Rectal smooth muscle tissue (tissue), 1 donor: ENCODE measurements around the gene ESR2.
"Not testable (repeated sequence)": the region's sequence is repeated elsewhere in the genome, so short reads cannot be mapped to it uniquely, and the experiment has no call there.

Source experiments
- H3K27ac ChIP-seq: one replicate; pipeline ENCODE4 v1.7.0; 2013; ENCODE audit warnings: low read depth, low read length, inconsistent platforms
- H3K27me3 ChIP-seq: one replicate; pipeline ENCODE4 v1.7.0; 2013; ENCODE audit warnings: low read length; ENCODE audit not compliant: control insufficient read depth, insufficient read depth
- H3K36me3 ChIP-seq: one replicate; pipeline ENCODE4 v1.7.0; 2013; ENCODE audit warnings: low read length; ENCODE audit not compliant: control insufficient read depth, insufficient read depth
- H3K4me1 ChIP-seq: one replicate; pipeline ENCODE4 v1.7.0; 2013; ENCODE audit warnings: low read length; ENCODE audit not compliant: control insufficient read depth, insufficient read depth
- H3K4me3 ChIP-seq: one replicate; pipeline ENCODE4 v1.7.0; 2013; ENCODE audit warnings: low read length
- H3K9ac ChIP-seq: one replicate; pipeline ENCODE4 v1.7.0; 2013; ENCODE audit warnings: low read length

The ESR2 gene

DNA sequence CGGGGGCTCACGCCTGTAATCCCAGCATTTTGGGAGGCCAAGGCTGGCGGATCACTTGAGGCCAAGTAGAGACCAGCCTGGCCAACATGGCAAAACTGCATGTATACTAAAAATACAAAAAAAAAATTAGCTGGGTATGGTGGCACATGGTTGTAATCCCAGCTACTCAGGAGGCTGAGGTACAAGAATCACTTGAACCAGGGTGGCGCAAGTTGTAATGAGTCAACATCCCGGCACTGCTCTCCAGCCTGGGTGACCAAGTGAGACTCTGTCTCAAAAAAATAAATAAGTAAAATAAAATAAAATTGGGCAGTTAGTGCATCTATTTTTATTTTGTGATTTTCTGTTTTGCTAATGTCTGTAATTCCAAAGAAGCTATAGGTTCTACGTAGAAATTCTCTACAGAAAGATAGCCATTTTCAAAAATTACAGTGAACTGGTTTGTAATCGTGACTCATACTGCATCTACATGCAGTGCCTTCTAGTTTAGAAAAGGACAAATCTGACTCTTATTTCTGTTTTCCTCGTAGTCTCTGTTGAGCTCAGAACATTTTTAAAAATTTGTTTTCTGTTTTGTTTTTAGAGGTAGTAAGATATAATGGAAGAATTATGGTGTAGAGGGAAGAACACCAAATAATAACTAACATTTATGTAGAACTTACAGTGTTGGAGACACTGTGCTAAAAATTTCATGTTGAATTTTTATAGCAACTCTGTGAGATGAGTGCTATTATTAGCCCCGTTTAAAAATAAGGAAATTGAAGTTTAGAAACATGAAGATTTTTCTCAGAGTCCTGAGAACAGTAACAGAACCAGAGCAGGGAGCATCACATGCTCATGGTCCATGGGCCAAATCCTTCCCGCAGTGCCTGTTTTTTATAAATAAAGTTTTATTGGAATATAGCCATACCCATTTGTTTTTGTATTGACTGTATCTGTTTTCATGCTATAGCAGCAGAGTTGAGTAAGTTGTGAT, 240.2 kb downstream of the ESR2 start:
- Histone ChIP-seq H3K36me3 (no peaks in the 10 kb centered on the region), H3K27me3 (no peaks in the 10 kb centered on the region), H3K27ac (no peak overlapping the region)

DNA sequence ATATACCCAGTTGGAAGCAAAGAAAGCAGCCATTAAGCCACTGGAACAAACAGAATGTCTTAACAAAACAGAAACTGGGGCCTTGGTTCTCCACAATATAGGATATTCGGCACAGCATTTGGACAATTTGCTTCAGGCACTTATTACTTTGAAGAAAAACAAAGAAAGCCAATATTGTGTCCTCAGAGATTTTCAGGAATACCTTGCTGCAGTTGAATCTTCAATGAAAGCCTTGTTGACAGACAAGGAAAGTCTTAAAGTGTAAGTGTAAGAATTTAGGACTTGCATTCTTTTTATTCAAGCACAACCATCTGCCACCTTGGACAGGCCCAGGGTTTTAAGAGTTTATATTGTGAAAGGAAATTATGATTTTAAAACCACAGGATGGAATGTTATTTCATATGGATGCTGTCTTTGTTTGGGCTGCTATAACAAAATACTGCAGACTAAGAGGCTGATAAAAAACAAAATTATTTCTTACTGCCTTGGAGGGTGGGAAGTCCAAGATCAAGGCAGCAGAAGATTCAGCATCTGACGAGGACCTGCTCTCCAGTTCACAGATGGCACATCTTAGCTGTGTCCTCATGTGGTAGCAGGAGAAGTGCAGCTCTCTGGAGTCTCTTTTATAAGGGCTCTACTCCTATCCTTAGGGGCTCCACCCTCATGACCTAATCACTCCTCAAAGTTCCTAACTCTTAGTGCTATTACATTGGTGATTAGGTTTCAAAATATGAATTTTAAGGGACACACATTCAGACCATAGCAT, 244.4 kb downstream of the ESR2 start:
- Histone ChIP-seq H3K36me3 (no peaks in the 10 kb centered on the region), H3K9ac (no peak overlapping the region), H3K4me3 (no peak overlapping the region), H3K27me3 (no peaks in the 10 kb centered on the region), H3K27ac (no peak overlapping the region), H3K4me1 (no peaks in the 10 kb centered on the region)

More for the DNA sequence above, 240.2 kb downstream of the ESR2 start:
- H3K9ac ChIP-seq, result no peak overlapping the region
- H3K4me3 ChIP-seq, result no peak overlapping the region
- no peaks in the 10 kb centered on the region for H3K4me1 ChIP-seq

DNA sequence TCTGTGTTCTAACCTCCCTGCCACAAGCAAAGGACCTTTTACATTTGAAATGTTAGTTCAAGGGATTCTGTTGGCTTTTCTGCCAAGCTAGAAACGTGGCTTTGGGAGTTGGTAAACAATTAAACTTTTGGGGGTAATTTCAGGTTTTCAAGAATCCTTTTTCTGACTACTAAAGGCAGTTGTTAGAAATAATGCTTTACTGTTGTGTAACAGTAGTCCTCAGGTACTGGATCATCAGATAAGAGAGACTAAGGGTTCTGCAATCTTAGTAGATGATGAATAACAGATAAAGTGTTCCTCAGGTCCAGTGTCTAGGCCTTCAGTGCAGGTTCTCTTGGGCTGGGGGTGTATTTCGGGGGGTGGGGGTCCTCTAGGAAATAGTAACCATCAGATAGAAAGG, 249.1 kb downstream of the ESR2 start:
- Histone ChIP-seq H3K36me3 (no peaks in the 10 kb centered on the region), H3K4me3 (no peak overlapping the region), H3K27me3 (no peaks in the 10 kb centered on the region), H3K27ac (no peak overlapping the region), H3K4me1 (no peaks in the 10 kb centered on the region), H3K9ac (no peak overlapping the region)

DNA sequence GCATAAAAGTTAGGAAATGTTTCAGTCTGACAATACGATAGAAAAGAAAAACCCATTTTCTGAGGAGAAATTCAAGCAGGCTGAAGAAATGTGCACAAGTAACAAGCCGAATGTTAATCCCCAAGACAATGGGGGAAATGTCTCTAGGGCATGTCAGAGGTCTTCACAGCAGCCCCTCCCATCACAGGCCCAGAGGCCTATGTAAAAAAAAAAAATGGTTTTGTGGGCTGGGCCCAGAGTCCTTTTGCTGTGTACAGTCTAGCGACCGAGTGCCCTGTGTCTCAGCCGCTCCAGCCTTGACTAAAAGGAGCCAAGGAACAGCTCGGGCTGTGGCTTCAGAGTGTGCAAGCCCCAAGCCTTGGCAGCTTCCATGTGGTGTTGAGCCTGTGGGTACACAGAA, 250.9 kb downstream of the ESR2 start:
- not testable (repeated sequence) for H3K27me3 ChIP-seq, H3K4me1 ChIP-seq, H3K9ac ChIP-seq, H3K27ac ChIP-seq, H3K36me3 ChIP-seq, H3K4me3 ChIP-seq

DNA sequence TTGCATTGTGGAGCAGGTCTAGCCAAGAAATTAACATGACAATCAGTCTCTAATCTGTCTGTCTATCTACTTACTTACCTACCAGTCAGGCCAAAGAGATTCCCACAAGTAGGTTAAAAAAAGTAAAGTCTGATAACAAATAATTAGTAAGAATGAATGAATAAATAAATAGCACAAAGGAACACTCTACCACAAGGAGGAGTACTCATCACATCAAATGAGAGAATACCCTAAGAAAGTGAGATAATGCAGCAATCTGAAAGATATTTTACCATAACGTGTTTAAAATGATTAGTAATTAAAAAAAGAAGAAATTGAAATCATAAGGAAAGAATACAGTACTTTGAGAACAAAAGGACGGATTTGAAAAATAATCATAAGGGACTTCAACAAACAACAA, 254.1 kb downstream of the ESR2 start:
- H3K4me1 ChIP-seq, result no peaks in the 10 kb centered on the region
- no peak overlapping the region for H3K4me3 ChIP-seq
- no peaks in the 10 kb centered on the region for H3K27me3 ChIP-seq
- H3K27ac ChIP-seq, result no peak overlapping the region
- H3K36me3 ChIP-seq, result no peaks in the 10 kb centered on the region
- no peak overlapping the region for H3K9ac ChIP-seq

DNA sequence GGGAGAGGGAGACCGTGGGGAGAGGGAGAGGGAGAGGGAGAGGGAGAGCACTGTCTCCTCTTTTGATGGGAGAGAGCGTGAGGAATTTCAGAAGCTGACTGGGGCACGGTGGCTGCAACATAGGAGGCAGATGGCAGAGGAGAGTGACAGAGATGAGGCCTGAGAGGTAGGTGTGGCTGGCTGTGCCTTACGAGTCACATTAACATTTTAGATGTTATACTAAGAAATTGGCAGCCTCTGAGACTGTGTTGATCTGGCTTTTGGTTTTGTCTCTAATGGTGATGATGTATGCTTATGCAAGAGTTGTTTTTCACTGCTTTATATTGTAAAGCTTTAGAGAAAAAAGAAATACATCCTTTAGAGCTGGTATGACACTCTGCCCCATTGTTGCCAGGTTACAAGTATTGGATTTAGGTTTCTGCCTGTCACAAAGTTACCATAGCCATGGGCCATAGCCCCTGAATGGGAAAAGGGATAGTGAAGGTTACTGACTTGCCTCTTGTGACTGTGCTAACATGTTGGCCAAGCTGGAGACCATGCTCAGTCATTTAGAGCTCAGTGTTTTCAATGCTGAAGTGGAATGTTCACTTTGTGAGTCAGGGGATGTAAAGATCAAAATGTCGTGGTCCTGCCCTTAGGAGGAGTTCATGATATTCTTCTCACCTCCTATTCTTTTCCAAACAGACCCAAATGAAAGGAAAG, 255.2 kb downstream of the ESR2 start:
- H3K36me3 ChIP-seq, result no peaks in the 10 kb centered on the region
- no peaks in the 10 kb centered on the region for H3K4me1 ChIP-seq
- no peak overlapping the region for H3K9ac ChIP-seq
- no peak overlapping the region for H3K27ac ChIP-seq
- H3K4me3 ChIP-seq, result no peak overlapping the region
- no peaks in the 10 kb centered on the region for H3K27me3 ChIP-seq

DNA sequence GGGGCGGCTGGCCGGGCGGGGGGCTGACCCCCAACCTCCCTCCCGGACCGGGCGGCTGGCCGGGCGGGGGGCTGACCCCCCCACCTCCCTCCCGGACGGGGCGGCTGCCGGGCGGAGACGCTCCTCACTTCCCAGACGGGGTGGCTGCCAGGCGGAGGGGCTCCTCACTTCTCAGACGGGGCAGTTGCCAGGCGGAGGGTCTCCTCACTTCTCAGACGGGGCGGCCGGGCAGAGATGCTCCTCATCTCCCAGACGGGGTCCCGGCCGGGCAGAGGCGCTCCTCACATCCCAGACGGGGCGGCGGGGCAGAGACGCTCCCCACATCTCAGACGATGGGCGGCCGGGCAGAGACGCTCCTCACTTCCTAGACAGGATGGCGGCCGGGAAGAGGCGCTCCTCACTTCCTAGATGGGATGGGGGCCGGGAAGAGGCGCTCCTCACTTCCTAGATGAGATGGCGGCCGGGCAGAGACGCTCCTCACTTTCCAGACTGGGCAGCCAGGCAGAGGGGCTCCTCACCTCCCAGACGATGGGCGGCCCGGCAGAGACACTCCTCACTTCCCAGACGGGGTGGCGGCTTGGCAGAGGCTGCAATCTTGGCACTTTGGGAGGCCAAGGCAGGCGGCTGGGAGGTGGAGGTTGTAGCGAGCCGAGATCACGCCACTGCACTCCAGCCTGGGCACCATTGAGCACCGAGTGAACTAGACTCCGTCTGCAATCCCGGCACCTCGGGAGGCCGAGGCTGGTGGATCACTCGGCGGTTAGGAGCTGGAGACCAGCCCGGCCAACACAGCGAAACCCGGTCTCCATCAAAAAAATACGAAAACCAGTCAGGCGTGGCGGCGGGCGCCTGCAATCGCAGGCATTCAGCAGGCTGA, 256.1 kb downstream of the ESR2 start:
- not testable (repeated sequence) for H3K4me1 ChIP-seq, H3K27me3 ChIP-seq, H3K9ac ChIP-seq

DNA sequence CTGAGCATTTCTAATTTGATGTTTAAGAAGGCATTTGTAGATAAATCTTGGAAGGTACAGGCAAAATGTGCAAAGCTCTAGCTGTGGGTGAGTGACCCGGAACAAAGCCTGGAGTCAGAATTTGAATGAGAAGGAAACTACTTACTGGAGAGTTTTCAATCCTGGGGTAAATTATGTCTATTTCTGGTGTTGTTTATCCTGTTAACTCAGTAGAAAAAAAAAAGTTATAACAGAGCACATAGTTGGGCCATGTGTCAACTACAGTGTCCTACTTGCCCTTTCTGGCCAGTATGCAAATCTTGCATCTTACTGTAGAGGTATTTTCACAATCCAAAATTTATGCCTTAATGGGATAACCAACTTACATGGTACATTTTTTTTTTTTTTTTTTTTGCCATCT, 259.0 kb downstream of the ESR2 start:
- Histone ChIP-seq H3K27me3 (no peaks in the 10 kb centered on the region), H3K36me3 (no peaks in the 10 kb centered on the region), H3K4me1 (no peaks in the 10 kb centered on the region), H3K27ac (no peak overlapping the region), H3K9ac (no peak overlapping the region), H3K4me3 (no peak overlapping the region)

More for the DNA sequence above, 256.1 kb downstream of the ESR2 start:
- H3K27ac ChIP-seq, H3K4me3 ChIP-seq, H3K36me3 ChIP-seq: not testable (repeated sequence)
